Measurements from ENCODE around the gene SEC24B.
"Not testable (repeated sequence)": the region's sequence is repeated elsewhere in the genome, so short reads cannot be mapped to it uniquely, and the experiment has no call there.

The SEC24B gene

GRCh38 chr4:109496875-109497274, 63.3 kb downstream of the SEC24B start:
- in situ Hi-C loops (cut with MboI; ENCODE audit: low sequenced_read_pairs): no loop called here

- in situ Hi-C loops (cut with MboI; ENCODE audit: low sequenced_read_pairs): no loop called here
Measured at GRCh38 chr4:109497511-109497910, 63.9 kb downstream of the SEC24B start.

GRCh38 chr4:109499513-109499912, 65.9 kb downstream of the SEC24B start:
- in situ Hi-C loops (cut with MboI; ENCODE audit: low sequenced_read_pairs): no loop called here

GRCh38 chr4:109506890-109507289, 73.3 kb downstream of the SEC24B start:
- in situ Hi-C loops (cut with MboI; ENCODE audit: low sequenced_read_pairs): no loop called here

GRCh38 chr4:109510687-109511086, 77.1 kb downstream of the SEC24B start:
- in situ Hi-C loops (cut with MboI; ENCODE audit: low sequenced_read_pairs): no loop called here

- in situ Hi-C loops (cut with MboI; ENCODE audit: low sequenced_read_pairs): no loop called here
Measured at GRCh38 chr4:109511414-109511813, 77.8 kb downstream of the SEC24B start.

GRCh38 chr4:109513368-109513767, 79.8 kb downstream of the SEC24B start:
- in situ Hi-C loops (cut with MboI; ENCODE audit: low sequenced_read_pairs): not testable (repeated sequence)

- in situ Hi-C loops (cut with MboI; ENCODE audit: low sequenced_read_pairs): no loop called here
Measured at GRCh38 chr4:109532182-109532581, 98.6 kb downstream of the SEC24B start.

GRCh38 chr4:109545401-109545800, 111.8 kb downstream of the SEC24B start:
- in situ Hi-C loops (cut with MboI; ENCODE audit: low sequenced_read_pairs): no loop called here

- in situ Hi-C loops (cut with MboI; ENCODE audit: low sequenced_read_pairs): no loop called here
Measured at GRCh38 chr4:109547394-109547793, 113.8 kb downstream of the SEC24B start.

GRCh38 chr4:109548655-109549054, 115.0 kb downstream of the SEC24B start:
- in situ Hi-C loops (cut with MboI; ENCODE audit: low sequenced_read_pairs): no loop called here

GRCh38 chr4:109552237-109552636, 118.6 kb downstream of the SEC24B start:
- in situ Hi-C loops (cut with MboI; ENCODE audit: low sequenced_read_pairs): no loop called here

GRCh38 chr4:109553130-109553529, 119.5 kb downstream of the SEC24B start:
- in situ Hi-C loops (cut with MboI; ENCODE audit: low sequenced_read_pairs): no loop called here

- in situ Hi-C loops (cut with MboI; ENCODE audit: low sequenced_read_pairs): no loop called here
Measured at GRCh38 chr4:109554971-109555370, 121.4 kb downstream of the SEC24B start.

- in situ Hi-C loops (cut with MboI; ENCODE audit: low sequenced_read_pairs): no loop called here
Measured at GRCh38 chr4:109557433-109557832, 123.8 kb downstream of the SEC24B start.

- in situ Hi-C loops (cut with MboI; ENCODE audit: low sequenced_read_pairs): not testable (repeated sequence)
Measured at GRCh38 chr4:109558095-109558494, 124.5 kb downstream of the SEC24B start.

GRCh38 chr4:109559625-109559982, 126.0 kb downstream of the SEC24B start:
- in situ Hi-C loops (cut with MboI; ENCODE audit: low sequenced_read_pairs): no loop called here

GRCh38 chr4:109559983-109560686, 126.5 kb downstream of the SEC24B start, which contains the start of gene MCUB:
Gene MCUB (plus strand): TSS chr4:109560246. CDS start chr4:109560338, 92 bp downstream.
- in situ Hi-C loops (cut with MboI; ENCODE audit: low sequenced_read_pairs): no loop called here

GRCh38 chr4:109560687-109561461, 127.3 kb downstream of the SEC24B start:
- in situ Hi-C loops (cut with MboI; ENCODE audit: low sequenced_read_pairs): no loop called here

- in situ Hi-C loops (cut with MboI; ENCODE audit: low sequenced_read_pairs): no loop called here
Measured at GRCh38 chr4:109562457-109563239, 129.0 kb downstream of the SEC24B start.

- in situ Hi-C loops (cut with MboI; ENCODE audit: low sequenced_read_pairs): no loop called here
Measured at GRCh38 chr4:109571494-109571893, 137.9 kb downstream of the SEC24B start.

Measured in HL-60/S4 treated with phorbol 12-myristate 13-acetate at 8.2 ng/mL for 4 days and 3 days (cell line).